ENCODE data around the gene ELFN2. TPM values are rescaled to one million over a fixed set of nuclear protein-coding genes. Genes with fewer than 3 reads are reported as not detected.

ELFN2 gene
- total RNA-seq, 1 donor from 2014 or later, result 0.53 TPM

DNA sequence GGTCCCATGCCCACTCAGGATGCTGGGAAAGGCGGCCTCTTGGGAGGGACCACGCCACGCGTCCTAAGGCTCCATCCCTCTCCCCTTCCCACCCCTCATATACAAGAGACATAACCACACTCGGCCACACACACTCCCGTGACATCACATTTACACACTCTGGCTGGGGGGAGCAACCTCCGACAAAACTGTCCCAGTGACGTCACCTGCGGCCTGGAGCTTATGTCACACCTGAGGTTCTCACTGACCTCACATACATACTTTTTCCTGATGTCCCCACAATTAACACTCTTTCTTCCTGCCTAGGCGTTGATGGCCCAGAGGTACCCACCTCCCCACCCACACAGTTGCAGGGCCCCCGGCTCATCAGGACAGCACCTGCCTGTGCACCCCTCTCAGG is 1.9 kb downstream of the ELFN2 start:
- H3K4me3 Mint-ChIP-seq, result peak overlapping the region; percentile 70

DNA sequence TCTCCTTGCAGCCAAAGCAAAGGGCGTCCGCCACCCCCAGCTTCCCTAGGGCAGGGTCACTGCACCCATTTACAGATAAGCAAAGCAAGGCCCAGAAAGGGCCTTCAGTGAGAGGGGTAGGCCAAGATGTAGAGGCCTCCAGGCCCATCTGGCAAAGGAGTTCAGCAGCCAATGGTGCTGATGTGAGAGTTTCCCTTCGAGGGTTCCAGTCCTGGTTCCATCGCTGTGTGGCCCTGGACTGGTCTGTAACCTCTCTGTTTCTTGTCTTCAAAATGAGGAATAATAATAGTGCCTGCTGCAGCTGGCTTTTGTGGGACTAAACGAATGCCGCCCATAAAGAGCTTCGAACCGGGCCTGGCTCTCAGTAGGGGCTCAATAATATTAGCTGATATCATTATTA is 4.0 kb downstream of the ELFN2 start:
- Mint-ChIP-seq H3K4me3 (no peak overlapping the region), H3K9me3 (no peaks in the 10 kb centered on the region), H3K36me3 (no peaks in the 10 kb centered on the region), H3K27me3 (peaks cover 81% of the 10 kb centered on the region), H3K4me1 (ENCODE audit: unreplicated experiment) (peaks cover 20% of the 10 kb centered on the region), H3K27ac (no peak overlapping the region)
- TF ChIP-seq, protein P1, sequence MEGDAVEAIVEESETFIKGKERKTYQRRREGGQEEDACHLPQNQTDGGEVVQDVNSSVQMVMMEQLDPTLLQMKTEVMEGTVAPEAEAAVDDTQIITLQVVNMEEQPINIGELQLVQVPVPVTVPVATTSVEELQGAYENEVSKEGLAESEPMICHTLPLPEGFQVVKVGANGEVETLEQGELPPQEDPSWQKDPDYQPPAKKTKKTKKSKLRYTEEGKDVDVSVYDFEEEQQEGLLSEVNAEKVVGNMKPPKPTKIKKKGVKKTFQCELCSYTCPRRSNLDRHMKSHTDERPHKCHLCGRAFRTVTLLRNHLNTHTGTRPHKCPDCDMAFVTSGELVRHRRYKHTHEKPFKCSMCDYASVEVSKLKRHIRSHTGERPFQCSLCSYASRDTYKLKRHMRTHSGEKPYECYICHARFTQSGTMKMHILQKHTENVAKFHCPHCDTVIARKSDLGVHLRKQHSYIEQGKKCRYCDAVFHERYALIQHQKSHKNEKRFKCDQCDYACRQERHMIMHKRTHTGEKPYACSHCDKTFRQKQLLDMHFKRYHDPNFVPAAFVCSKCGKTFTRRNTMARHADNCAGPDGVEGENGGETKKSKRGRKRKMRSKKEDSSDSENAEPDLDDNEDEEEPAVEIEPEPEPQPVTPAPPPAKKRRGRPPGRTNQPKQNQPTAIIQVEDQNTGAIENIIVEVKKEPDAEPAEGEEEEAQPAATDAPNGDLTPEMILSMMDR (conservative IDR thresholded peaks at IDR 0.05), result no peak
- DNase-seq (ENCODE audit: extremely low spot score, unreplicated experiment), result no peak

More for the DNA sequence above, 1.9 kb downstream of the ELFN2 start:
- Mint-ChIP-seq H3K36me3 (no peaks in the 10 kb centered on the region), H3K27ac (no peak overlapping the region), H3K27me3 (peaks cover 81% of the 10 kb centered on the region), H3K9me3 (no peaks in the 10 kb centered on the region), H3K4me1 (ENCODE audit: unreplicated experiment) (peaks cover 15% of the 10 kb centered on the region)
- no peak for DNase-seq (ENCODE audit: extremely low spot score, unreplicated experiment)
- TF ChIP-seq, protein P1 (conservative IDR thresholded peaks at IDR 0.05), result no peak

DNA sequence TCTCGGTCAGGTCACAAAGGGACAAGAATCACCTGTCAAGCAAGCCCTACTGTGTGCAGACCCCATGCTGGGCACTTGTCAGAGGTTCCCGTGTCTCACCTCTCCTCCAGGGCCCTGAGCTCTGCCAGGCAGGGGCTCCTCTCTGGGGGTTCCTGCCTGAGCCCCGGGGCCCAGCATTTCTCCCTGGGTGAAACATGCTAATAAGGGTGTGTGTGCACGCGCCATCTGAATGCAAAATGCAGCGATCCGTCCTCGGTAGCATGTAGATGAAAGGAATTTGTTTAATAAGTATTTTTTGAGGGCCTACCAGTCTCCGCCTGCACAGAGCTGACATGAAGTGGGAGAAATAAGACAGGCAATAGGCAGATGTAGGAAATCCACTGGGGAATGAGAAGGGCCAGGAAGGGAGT is 5.8 kb downstream of the ELFN2 start:
- peaks cover 84% of the 10 kb centered on the region for H3K27me3 Mint-ChIP-seq
- no peaks in the 10 kb centered on the region for H3K9me3 Mint-ChIP-seq
- H3K27ac Mint-ChIP-seq, result no peak overlapping the region
- H3K4me1 Mint-ChIP-seq (ENCODE audit: unreplicated experiment), result peaks cover 26% of the 10 kb centered on the region
- H3K36me3 Mint-ChIP-seq, result no peaks in the 10 kb centered on the region
- H3K4me3 Mint-ChIP-seq, result peak overlapping the region; percentile 4
- TF ChIP-seq, protein P1 (conservative IDR thresholded peaks at IDR 0.05), result no peak
- no peak for DNase-seq (ENCODE audit: extremely low spot score, unreplicated experiment)

DNA sequence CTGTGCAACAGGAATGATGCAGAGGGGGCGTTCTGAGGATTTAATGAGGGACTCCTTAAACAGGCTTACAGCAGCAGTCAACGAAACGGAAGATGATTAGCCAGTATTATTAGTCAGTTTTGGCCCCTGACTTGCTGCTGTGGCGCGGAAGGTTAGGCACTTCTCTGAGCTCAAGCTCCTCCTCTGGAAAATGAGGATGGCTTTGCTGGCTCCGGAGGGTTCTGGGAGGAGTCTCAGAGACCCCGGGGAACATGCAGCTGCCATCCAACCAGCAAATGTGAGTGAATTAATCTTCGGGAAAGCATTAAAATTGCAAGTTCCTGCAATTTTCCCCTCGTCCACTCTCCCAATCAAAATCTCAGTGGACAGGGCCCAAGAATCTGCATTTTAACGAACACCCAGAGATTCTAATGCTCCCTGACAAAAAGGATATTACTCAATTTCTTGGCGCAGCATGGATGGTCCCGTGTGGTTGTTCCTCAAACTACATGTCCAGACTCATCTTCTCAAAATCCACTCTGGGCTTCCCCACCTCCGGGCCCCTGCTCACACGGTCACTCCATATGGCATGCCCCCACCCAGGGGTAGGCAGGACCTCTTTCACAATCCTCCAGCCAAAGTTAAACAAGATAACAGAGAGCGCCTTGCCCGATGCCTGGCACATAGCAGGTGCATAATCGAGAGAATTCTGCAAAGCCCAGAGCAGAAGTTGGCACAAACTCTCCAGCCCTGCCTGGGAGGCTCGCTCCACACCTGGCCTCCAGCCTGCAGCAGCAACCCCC is 6.4 kb downstream of the ELFN2 start:
- no peaks in the 10 kb centered on the region for H3K36me3 Mint-ChIP-seq
- no peak for DNase-seq (ENCODE audit: extremely low spot score, unreplicated experiment)
- H3K27ac Mint-ChIP-seq, result no peak overlapping the region
- peak overlapping the region; percentile 85 for H3K4me3 Mint-ChIP-seq
- peaks cover 22% of the 10 kb centered on the region for H3K4me1 Mint-ChIP-seq (ENCODE audit: unreplicated experiment)
- H3K27me3 Mint-ChIP-seq, result peaks cover 84% of the 10 kb centered on the region
- TF ChIP-seq, protein P1 (conservative IDR thresholded peaks at IDR 0.05), result peak; percentile 42
- no peaks in the 10 kb centered on the region for H3K9me3 Mint-ChIP-seq

DNA sequence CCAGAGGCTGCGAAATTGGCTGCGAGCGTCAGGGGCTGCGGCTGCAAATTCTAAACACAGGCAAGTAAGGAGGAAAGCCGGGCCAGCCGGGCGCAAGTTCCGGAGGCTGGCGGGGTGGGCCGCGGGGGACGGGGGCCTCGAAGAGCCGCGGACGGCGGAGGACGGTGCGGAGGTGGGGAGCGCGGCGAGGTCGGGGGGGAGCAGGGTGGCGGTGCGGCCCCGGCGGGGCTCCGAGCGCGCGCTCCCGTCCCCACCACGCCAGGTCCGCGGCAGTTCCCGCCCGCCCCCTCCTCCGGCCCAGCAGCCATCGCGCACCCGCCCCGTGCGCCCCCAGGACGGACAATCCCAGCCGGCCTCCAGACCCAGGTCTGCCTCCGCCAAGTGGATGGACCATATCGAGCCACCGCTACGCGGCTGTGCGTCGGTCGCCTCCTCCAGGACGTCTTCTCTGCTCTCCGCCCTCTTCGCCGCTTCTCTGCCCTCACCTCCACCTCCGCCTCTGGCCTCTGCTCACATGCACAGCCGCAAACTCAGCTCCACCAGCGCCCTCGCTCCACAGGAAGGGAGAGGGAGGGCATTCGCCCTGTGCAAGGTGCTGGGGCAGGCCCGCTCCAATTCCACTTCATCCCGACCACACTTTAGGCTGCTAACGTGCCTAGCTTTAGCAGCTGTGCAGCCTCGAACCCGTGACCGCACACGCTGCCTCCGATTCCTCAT is 7.2 kb downstream of the ELFN2 start:
- no peaks in the 10 kb centered on the region for H3K9me3 Mint-ChIP-seq
- no peak for DNase-seq (ENCODE audit: extremely low spot score, unreplicated experiment)
- peaks cover 77% of the 10 kb centered on the region for H3K27me3 Mint-ChIP-seq
- no peak overlapping the region for H3K27ac Mint-ChIP-seq
- H3K36me3 Mint-ChIP-seq, result no peaks in the 10 kb centered on the region
- peak overlapping the region; percentile 85 for H3K4me3 Mint-ChIP-seq
- TF ChIP-seq, protein P1 (conservative IDR thresholded peaks at IDR 0.05), result peak; percentile 5
- H3K4me1 Mint-ChIP-seq (ENCODE audit: unreplicated experiment), result peaks cover 18% of the 10 kb centered on the region

All from type B pancreatic cell (in vitro differentiated cells).